Thyroid gland (tissue), 4 donors: ENCODE results near the gene DNAI1. TPM values are rescaled to one million over a fixed set of nuclear protein-coding genes. Genes with fewer than 3 reads are reported as not detected.
"Not testable (repeated sequence)": the region's sequence is repeated elsewhere in the genome, so short reads cannot be mapped to it uniquely, and the experiment has no call there.

ENCODE experiments used
- DNase-seq, 2 donors: peaks; one replicate each; pipeline ENCODE4 v3.0.0-alpha.2; 2019
- H3K27ac ChIP-seq, 3 donors: fragments of 200-600 bp; sonication (generic); 1 replicate in 2 of 3; 2 replicates in 1 of 3; pipeline ENCODE4 v1.5.1; 2016 to 2019; ENCODE audit warnings: mild to moderate bottlenecking in 1 of 3, moderate library complexity in 1 of 3
- H3K27me3 ChIP-seq: fragments of 200-600 bp; sonication (generic); one replicate; pipeline ENCODE4 v1.5.1; 2019
- H3K36me3 ChIP-seq, 2 donors: fragments of 200-600 bp; sonication (generic); one replicate each; pipeline ENCODE4 v1.5.1; 2016 to 2019
- H3K4me1 ChIP-seq, 2 donors: fragments of 200-600 bp; sonication (generic); one replicate each; pipeline ENCODE4 v1.5.1; 2017 to 2019
- H3K4me3 ChIP-seq, 3 donors: fragments of 200-600 bp; sonication (generic); replicated peaks in 1 of 3; 1 replicate in 2 of 3; 2 replicates in 1 of 3; pipeline ENCODE4 v1.5.1; 2016; ENCODE audit warnings: mild to moderate bottlenecking in 1 of 3
- H3K9me3 ChIP-seq: fragments of 200-600 bp; sonication (generic); one replicate; pipeline ENCODE4 v1.5.1; 2017
- CTCF ChIP-seq, 6 experiments: fragments of 200-600 bp in 3 of 6; fragments of 450-650 bp in 3 of 6; sonication (generic) in 3 of 6; IDR thresholded peaks; one replicate each; pipeline ENCODE4 v1.5.1; 2016 to 2019; ENCODE audit warnings: antibody characterized with exemption in 6 of 6, mild to moderate bottlenecking in 2 of 6, inconsistent platforms in 1 of 6, moderate library complexity in 1 of 6
- POLR2A ChIP-seq, 2 donors: fragments of 450-650 bp; IDR thresholded peaks; one replicate each; pipeline ENCODE4 v1.6.1; 2017; ENCODE audit warnings: antibody characterized with exemption in 2 of 2, mild to moderate bottlenecking in 2 of 2, moderate library complexity in 1 of 2
- WGBS, 2 donors: methylation state at CpG; one replicate each; pipeline ENCODE4 v1.1.5; 2017; 5-methylcytosine and 5-hydroxymethylcytosine counted together
- intact Hi-C: fragments of 100-400 bp; cut with DNase I; formaldehyde crosslinking; loops from one replicate; pipeline ENCODE4 v1.15.1; 2023
- total RNA-seq, 4 donors: library from RNA; depleted of rRNA; stranded (reverse); fragments of >200 nt; gene quantifications; one replicate each; pipeline ENCODE4 v1.2.3, GENCODE V29; 2016

The DNAI1 gene
- total RNA-seq, 4 donors from 2014 or later, result 0.81 to 0.89 TPM; not detected in 2

- H3K4me1 ChIP-seq, result peaks cover 20 to 24% of the 10 kb centered on the region in 2 donors
- WGBS, 2 donors, result 8 to 10% methylated on average over 4 of the region's 4 CpGs
- DNase-seq, result peak; percentile 83 to 88
- intact Hi-C loops, result no loop called here
- no peaks in the 10 kb centered on the region for H3K9me3 ChIP-seq
- H3K4me3 ChIP-seq, result no peak overlapping the region
- H3K36me3 ChIP-seq, result no peaks in the 10 kb centered on the region
- TF ChIP-seq POLR2A (IDR thresholded peaks at IDR 0.05), result no peak
- no peak for TF ChIP-seq CTCF (IDR thresholded peaks at IDR 0.05)
- no peak overlapping the region for H3K27ac ChIP-seq
- H3K27me3 ChIP-seq, result no peaks in the 10 kb centered on the region
Observed at GRCh38 chr9:34430843-34431437, 27.7 kb upstream of the DNAI1 start.

GRCh38 chr9:34431667-34432066 lies 26.9 kb upstream of the DNAI1 start:
- peaks cover 20 to 24% of the 10 kb centered on the region in 2 donors for H3K4me1 ChIP-seq
- no peak overlapping the region for H3K27ac ChIP-seq
- H3K36me3 ChIP-seq, result no peaks in the 10 kb centered on the region
- 63 to 69% methylated on average over 2 of the region's 2 CpGs for WGBS, 2 donors
- intact Hi-C loops, result no loop called here
- peak; percentile 13 to 15 for DNase-seq
- H3K9me3 ChIP-seq, result no peaks in the 10 kb centered on the region
- no peaks in the 10 kb centered on the region for H3K27me3 ChIP-seq
- no peak overlapping the region for H3K4me3 ChIP-seq
- TF ChIP-seq POLR2A (IDR thresholded peaks at IDR 0.05), result no peak
- TF ChIP-seq CTCF (IDR thresholded peaks at IDR 0.05), result no peak

- intact Hi-C loops, result loop anchor here (5.0 kb wide), 1 partner anchor 65 kb away; no protein-coding TSS in a partner anchor
- 69 to 72% methylated on average over 10 to 14 of the region's 14 CpGs for WGBS, 2 donors
- H3K9me3 ChIP-seq, result no peaks in the 10 kb centered on the region
Observed at GRCh38 chr9:34437006-34437925, 21.3 kb upstream of the DNAI1 start.

GRCh38 chr9:34437926-34438307 lies 20.7 kb upstream of the DNAI1 start:
- not testable (repeated sequence) for H3K27me3 ChIP-seq, H3K4me3 ChIP-seq, H3K36me3 ChIP-seq, H3K27ac ChIP-seq, DNase-seq, H3K9me3 ChIP-seq, H3K4me1 ChIP-seq
- intact Hi-C loops, result loop anchor here (5.0 kb wide), 1 partner anchor 64 kb away; no protein-coding TSS in a partner anchor
- WGBS, 2 donors, result 97 to 100% methylated on average over 9 to 23 of the region's 28 CpGs

More at GRCh38 chr9:34437006-34437925, 21.3 kb upstream of the DNAI1 start:
- TF ChIP-seq POLR2A (IDR thresholded peaks at IDR 0.05) (no peak), CTCF (IDR thresholded peaks at IDR 0.05) (peak; percentile 29 to 63 (median 62))
- Histone ChIP-seq H3K27ac (no peak overlapping the region), H3K27me3 (no peaks in the 10 kb centered on the region), H3K4me1 (peaks cover 0 to 5% of the 10 kb centered on the region in 2 donors), H3K4me3 (no peak overlapping the region), H3K36me3 (no peaks in the 10 kb centered on the region)
- DNase-seq, result peak; percentile 50 to 57

GRCh38 chr9:34438465-34438864 lies 20.1 kb upstream of the DNAI1 start:
- not testable (repeated sequence) for DNase-seq, H3K4me3 ChIP-seq, H3K36me3 ChIP-seq, H3K27me3 ChIP-seq, H3K9me3 ChIP-seq, H3K4me1 ChIP-seq, H3K27ac ChIP-seq
- intact Hi-C loops, result loop anchor here (5.0 kb wide), 1 partner anchor 64 kb away; no protein-coding TSS in a partner anchor
- 92 to 97% methylated on average over 3 to 4 of the region's 4 CpGs for WGBS, 2 donors

- H3K27me3 ChIP-seq, result no peaks in the 10 kb centered on the region
- DNase-seq, result no peak
- peaks cover 0 to 5% of the 10 kb centered on the region in 2 donors for H3K4me1 ChIP-seq
- no peak overlapping the region for H3K27ac ChIP-seq
- no peak for TF ChIP-seq POLR2A (IDR thresholded peaks at IDR 0.05)
- no peak for TF ChIP-seq CTCF (IDR thresholded peaks at IDR 0.05)
- intact Hi-C loops, result no loop called here
- no peak overlapping the region for H3K4me3 ChIP-seq
- no peaks in the 10 kb centered on the region for H3K9me3 ChIP-seq
- H3K36me3 ChIP-seq, result no peaks in the 10 kb centered on the region
Observed at GRCh38 chr9:34440017-34440416, 18.6 kb upstream of the DNAI1 start.
